ENCODE results near the gene SAMD4A.

The SAMD4A gene

DNA sequence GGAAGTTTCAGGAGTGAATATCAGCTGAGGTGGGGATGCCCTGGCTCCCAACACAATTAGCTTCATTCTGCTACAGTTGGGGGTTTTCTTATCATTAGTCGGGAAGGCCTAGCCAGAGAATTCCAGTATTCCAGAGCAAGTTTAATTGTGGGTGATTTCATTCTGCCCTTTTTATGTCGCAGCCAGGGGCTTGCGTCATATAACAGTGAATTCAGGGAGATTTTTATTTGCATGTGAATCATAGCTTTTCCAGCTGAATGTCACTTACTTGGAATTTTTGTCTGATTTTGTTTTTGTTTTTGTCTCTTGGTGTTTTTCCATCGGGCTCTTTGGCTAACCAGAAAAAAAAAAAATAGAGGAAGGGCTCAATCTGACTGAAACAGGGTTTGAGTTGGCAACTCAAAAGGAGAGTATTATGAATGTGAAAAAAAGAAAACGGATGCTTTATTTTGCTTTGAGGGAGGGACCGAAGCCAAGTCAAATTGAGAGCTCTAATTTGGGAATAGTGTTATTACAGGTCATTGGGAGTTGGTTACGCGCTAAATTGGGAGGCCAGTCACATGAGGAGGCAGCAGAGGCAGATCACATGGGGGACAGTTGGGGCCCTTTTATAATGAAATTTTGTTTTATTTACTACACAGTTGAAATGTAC is 119.4 kb downstream of the SAMD4A start:
- peak in 1 of 2 experiments; percentile 0 for DNase-seq

DNA sequence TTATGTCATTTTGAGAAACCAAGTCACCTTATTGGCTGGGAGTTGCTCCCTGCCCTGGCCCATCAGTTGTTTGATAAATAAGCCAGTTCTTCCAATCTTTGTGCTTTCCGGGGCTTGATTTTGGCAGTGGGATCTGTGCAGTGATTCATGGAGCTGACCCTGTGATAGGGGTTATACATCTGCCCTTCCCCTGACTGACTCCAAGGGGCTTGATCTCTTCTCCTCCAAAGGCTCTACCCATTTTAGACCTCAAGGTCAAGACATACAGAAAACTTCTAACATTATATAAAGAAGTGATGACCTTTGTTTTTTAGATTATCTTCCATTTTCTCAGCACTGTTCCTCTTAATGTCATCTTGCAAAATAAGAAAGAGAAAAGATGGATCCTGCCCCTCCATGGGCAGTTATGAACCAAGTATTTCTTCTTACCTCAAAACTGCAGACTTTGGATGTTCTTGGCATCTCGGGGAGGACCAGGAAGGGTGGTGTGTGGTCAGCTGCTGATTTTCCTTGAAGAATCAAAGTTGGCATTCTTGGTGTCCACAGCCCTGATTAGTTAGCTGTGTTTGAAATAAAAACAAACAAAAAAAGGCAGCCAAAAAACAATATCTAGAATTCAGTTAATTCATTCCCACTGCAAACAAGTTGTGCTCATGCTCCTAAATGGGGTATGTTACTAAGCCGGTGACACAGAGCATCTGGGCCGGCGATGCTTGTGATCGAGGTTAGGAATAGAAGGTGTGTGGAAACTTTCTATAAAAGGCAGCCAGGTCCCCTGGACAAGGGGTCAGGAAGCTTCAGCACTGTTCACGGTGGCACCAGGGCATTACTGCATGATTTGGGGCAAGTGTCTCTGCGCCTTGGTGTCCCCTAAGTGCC is 120.2 kb downstream of the SAMD4A start:
- no peak for DNase-seq

DNA sequence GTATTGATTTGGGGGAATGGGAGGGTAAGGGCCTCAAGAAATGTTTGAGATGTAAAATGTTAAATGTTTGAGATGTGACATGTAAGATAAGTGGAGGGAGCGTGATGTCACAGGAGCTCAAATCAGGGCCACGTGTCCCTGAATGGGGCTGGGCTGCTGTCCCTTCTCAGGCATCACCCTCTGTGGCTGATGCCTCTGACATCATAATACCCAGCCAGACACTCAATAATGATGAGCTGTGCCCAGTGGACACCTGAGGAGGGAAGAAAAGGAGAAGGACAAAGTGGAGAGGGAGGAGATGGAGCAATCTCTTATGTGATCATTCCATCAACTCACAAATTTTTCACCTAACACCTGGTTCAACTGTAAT is 120.8 kb downstream of the SAMD4A start:
- DNase-seq = no peak

DNA sequence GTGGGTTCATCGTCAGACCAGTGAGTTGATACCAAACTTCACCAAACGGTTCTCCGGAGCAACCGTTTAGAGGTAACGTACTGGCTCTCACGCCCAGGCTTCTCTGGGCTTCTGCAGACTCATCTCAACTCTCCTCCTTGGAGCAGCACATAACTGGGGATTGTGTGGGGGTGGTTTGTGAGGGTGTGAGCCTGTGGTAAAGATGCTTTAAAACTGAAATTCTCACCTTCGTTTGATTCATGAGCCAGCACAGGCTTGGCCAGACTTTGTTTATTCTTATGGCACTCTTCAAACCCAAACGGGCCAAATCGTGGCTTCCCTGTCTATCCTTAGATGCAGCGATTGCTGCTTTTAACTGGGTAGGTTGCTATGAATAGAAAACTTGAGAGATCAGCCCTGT is 121.3 kb downstream of the SAMD4A start:
- no peak for DNase-seq

DNA sequence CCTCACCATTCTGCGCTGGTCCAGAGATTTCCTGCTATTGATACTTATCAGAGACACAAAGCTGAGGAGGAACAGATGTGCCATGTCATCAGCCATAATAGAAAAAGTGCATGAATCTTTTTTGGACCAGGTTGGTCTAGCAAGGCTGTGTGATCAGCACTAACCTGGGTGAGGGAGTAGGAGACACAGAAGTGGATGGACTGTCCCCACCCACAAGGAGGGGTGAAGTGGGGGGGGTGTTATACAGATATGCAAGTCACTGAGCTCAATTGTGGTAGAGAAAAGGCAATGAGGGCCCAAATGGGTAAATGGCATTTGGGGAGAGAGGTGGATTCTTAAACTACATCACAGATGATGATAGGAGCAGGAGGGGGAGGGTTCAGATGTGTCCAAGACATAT is 123.0 kb downstream of the SAMD4A start:
- DNase-seq = no peak

DNA sequence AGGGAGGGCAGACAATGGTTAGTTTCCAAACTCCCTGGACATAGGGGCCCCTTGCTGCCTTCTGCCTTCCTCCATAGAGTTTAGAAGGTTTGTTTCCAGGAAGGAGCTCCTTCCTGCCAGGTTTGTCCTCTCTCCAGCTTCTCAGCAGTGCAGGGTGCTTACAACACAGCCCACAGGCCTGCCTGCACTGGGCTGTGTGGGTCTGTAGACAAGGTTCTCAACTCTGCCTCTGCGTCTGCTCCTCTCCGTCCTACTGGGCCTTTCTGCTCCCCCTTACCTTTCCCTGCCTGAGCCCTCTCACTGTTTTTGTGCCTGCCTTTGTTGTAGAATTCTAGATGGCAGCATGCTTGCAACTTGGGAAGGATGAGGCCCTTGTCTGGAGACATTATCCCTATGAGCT is 124.0 kb downstream of the SAMD4A start:
- no peak for DNase-seq

DNA sequence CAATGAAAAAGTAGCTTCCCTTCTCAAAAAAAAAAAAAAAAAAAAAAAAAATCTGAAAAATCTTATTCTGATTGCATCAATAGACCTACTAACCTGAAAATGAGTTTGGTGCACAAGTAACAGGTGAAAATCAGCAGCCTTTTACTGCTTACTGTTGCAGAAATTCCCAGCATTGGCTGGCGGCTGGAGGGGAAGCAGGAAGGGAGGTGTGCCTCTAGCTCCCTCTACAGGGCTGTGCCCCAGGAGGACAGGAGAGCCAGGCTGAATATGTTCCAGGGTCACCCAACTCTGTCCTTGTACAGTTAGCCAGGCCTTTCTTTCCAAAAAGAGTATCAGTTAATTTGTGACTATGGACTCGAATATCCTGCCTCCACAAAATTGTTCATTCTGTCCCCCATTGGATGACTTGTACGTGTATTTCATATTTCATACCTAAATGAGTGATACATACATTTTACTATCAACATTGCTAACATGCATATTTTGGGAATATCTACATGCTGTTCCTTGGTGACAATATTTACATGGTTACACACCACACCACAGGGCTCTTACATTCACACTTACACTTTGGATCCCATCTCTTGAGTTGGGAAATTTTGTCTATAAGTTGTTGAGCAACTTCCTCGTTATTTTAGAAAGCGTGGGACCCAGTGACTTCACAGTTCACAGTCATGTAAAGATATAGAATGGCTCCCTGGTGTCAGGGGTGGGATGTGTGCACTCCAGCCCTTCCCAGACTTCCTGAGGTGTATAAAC is 124.8 kb downstream of the SAMD4A start:
- peak; percentile 39 to 62 for DNase-seq

DNA sequence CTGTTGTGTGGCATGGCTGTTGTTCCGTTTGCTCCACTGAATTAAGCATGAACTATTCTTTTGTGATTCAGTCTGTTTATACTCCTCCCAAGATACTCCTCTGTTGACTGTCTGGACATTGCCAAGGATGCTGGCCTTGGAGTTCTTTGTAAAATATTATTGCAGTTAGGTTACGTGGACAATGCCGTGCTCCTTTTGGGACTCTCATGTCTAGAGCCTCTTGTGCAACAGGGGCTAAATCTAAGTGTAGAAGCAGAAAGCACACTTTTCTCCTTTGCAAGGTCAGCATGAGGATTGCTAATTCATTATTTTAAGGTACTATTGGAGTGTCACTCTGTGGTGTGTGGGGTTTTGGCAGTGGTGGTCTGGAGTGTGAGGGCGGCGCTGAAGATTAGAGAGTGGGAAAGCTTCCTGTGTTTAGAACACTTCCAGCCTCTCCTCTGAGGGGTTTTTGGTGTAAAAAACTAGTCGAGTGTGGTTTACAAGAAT is 125.4 kb downstream of the SAMD4A start:
- no peak for DNase-seq

DNA sequence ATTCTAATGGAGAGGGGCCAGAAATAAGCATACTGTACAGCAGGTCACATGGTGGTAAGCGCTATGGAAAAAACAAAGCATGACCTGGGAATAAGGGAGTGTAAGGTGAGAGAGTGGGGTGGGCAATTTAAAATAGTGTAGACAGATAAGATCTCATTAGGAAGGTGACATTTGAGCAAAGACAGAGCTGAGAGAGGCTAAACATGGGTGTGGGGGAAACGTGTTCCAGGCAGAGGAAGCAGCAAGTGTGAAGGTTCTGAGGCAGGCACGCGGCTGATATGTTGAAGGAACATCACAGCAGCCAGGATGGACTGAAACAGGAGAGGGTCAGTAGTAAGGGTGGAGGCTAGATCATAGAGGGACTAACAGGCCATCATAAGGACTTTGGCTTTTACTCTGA is 126.8 kb downstream of the SAMD4A start:
- no peak for DNase-seq

DNA sequence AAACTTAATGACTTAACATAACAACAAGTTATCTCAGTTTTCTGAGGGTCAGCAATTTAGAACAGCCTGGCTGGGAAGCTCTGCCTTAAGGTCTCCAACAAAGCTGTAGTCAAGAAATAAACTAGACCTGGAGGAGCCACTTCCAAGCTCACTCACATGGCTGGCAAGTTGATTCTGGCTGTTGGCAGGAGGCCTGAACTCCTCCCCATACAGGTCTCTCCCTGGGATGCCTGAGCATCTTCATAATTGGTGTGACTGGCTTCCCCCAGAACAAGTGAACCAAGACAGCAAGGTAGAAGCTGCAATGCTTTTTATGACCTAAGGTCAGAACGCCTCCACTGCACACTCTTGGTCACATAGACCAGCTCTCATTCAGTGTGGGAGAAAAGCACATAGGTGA is 128.3 kb downstream of the SAMD4A start:
- no peak for DNase-seq

DNA sequence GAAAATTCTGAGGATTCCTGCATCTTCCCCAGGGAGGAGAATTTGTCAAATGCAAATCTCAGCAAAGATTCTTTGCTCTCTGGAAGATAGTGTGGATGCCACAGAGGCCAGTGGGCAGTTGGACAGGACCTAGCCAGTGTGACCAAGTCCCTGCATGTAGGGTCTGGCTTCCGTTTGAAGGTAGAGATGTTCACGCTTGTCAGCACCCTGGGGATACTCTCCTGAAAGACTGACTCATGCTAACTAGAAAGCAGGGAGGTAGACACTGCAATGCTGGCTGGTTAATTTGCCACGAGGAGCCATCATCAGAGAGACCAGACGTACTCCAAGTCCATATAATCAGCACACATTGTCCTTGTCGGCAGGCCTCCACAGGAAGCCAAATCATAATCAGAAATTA is 130.1 kb downstream of the SAMD4A start:
- DNase-seq = no peak

DNA sequence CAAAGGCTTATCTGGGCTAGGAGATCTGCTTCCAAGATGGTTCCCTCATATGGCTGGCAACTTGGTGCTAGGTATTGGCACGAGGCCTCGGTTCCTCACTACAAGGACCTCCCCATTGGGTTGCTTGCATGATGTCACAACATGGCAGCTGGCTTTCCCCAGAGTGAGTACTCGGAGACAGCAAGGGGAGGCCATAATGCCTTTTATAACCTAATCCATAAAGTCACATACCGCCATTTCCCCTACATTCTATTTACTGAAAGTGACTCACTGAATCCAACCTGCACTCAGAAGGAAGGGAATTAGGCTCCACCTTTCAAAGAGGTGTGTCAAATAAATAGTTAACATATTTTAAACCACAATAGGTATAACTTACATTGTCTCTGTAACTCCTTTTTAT is 130.9 kb downstream of the SAMD4A start:
- no peak for DNase-seq

DNA sequence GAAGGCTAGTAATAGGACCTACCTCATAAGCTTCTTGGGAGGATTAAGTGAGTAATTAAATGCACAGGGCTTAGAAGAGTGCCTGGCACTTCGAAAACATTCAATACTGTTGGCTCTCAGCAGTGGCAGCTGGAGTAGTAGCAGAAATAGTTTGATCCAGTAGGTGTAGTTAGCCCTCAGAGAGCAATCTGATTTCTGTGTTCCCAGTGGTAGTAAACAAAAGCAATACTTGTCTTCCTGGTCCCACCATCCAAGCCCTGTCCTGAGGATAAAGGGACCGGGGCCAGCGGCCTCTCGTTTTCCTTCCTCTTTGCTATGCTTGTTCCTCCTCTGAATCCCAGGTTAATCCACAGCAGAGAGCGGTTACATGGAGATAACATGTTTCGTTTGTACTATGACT is 131.6 kb downstream of the SAMD4A start:
- no peak for DNase-seq

DNA sequence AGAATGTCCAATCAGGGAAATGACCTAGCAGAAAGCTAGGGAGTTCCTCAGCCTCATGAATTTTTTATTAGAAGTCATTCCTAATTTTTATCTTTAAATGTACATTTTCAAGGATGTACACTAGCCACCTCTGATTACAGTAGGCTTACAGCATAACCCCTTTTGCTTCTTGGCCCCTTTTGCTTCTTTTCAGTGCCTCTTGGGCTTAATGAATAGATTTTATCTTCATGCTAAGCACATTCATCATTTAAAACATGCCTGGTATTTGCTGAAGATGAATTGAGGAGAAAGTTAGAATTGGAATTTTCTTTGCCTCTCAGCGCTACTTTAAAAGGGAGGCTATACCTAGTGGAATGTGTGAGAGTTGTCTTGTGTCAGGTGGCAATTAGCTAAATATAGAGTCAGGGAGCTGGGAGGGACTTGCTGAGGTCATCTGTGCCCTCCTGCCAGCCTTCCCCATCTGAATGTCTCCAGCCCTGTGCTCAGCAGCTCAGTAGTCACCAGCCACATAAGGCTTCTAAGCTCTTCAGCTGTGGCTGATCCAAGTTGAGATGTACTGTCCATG is 132.1 kb downstream of the SAMD4A start:
- no peak for DNase-seq

DNA sequence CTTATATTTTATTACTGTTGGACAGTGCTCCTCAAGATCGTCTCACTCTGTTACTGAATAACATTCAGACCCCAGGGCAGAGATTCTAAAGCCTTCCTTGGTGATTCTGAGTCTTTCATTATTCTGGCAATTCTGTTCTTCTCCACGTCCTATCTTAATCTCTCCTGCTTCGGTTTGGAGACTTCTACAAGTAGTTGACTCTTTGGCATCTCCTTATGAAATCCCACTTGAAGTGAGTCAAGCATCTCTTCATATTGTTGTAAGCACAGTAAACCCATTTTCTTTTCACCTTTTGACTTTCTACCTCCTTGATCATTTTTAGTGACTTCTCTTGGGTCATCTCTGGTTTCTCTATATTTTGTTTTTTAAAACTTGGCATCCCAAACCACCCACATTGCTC is 132.8 kb downstream of the SAMD4A start:
- DNase-seq = no peak

DNA sequence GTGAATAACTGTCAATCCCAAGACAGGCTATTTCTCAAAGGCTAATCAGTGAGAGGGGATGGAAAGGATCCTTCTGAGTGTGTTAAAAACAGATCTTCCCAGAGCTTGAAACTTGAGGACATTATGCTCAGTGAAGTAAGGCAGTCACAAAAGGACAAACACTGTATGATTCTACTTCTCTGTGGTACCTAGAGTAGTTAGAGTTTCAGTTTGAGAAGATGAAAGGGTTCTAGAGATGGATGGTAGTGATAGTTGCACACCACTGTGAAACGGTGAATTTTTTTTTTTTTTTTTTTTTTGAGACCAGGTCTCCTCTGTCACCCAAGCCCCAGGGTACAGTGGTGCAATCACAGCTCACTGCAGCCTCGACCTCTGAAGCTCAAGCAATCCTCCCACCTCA is 133.8 kb downstream of the SAMD4A start:
- no peak for DNase-seq

DNA sequence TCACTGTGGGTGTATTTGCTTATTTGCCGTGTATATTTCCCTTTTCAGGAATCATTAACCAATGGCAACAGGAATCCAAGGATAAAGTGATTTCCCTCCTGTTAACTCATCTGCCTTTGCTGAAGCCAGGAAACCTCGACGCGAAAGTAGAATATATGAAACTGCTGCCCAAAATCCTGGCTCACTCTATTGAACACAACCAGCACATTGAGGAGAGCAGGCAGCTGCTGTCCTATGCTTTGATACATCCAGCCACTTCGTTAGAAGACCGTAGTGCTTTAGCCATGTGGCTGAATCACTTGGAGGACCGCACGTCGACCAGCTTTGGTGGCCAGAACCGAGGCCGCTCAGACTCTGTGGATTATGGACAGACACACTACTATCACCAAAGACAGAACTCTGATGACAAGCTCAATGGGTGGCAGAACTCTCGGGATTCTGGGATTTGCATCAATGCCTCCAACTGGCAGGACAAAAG is 135.1 kb downstream of the SAMD4A start:
- DNase-seq = no peak

DNA sequence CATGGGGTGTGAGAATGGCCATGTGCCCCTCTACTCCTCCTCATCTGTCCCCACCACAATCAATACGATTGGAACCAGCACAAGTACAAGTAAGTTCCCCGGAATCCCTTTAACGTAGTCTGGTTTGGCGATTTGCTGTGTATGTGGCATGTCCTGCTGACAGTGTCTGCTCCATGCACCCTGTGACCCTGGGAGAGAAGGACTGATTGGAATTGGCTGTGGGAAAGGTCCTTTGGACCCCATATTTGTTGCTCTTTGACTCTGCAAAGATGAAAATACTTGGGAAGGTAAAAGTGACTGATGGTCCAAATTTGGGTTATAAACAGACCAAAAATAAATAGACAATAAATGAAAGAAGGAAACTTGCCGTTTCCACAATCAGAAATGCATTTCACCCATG is 135.6 kb downstream of the SAMD4A start:
- no peak for DNase-seq

DNA sequence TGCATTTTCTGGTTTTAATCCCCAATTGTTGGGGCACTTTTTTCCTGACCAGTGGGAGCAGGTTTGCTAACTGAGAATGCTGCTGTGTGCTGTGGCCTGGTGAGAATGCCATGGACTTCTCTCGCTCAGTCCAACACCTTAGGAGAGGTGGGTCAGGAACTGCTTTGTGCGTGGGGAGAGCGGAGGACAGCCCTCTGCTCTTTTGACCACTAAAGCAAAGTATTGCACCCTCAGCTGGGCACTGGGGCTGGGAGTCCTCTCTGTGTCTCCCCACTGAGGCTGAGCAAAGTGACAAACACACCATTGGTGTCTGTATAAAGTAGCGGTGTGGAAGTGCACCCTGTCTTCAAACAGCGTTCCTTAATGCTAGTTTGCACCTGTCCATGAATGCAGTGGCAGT is 136.2 kb downstream of the SAMD4A start:
- DNase-seq = no peak

DNA sequence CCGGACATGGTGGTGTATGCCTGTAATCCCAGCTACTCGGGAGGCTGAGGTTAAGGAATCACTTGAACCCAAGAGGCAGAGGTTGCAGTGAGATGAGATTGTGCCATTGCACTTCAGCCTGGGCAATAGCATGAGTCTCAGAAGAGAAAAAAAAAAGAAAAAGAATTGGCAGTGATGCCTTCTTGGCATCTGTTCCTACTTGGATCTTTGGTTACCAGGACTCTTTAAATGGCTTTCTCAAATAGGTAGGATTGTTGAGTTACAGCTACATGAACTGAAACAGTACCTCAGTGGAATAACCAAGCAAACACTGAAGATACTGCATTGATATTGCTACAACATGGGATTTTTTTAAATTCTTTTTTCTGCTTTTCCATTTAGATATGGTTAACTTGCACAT is 136.8 kb downstream of the SAMD4A start:
- DNase-seq = no peak

DNA sequence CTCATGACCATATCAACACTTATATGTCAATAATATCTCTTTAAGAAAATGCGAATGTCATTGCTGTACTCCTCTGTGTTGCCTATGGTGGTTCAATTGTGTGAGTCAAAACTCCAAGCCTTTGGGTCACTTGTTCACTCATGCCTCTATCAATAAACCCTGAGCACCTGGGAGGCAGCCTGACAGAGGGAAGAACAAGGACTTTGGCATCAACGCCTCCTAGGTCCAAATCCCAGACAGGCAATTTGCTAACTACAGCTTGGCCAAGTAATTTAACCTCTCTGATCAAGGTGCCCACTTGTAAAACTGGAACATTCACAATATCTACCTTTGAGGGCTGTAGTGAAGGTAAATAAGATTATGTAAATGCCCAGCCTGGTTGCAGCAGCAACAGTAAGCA is 137.8 kb downstream of the SAMD4A start:
- no peak for DNase-seq

DNA sequence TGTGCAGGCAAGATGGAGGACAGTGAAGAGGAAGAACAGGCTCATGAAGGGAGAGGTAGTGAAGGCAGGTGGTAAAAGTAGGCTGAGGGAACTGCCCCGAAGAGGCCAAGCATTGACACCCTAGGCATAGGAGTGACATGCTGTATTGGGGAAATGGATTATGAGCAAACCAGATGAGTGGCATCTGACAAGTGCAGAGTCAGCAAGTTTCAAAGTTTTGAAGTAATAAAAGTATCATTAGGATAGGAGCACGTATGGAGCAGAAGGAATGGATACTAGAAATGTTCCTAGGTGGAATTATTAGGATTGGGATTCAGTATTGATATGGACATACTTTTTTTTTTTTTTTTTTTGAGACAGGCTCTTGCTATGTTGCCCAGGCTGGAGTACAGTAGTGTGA is 139.8 kb downstream of the SAMD4A start:
- DNase-seq = no peak

DNA sequence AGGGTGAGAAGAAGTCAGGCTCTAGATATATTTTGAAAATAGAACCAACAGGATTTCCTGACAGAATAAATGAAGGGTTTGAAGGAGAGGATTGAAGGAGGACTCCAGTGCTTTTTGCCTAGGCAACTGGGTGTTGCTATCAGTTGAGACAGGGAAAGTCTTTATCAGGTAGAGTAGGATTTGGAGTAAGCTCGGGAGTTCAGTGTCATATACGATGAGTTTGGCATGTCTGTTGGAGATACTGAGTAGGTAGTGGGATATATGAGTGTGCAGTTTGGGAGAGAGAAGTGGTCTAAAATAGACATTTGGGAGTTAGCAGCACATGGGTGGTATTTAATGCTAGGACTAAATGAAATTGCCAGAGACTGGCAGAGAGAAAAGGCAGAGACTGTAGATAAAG is 141.2 kb downstream of the SAMD4A start:
- DNase-seq = no peak

Data from NCI-H2081 (cell line).